ENCODE measurements around the gene UST.
A peak's percentile ranks its signal among the peaks of the same experiment; 100 is the strongest.

Gene UST

DNA sequence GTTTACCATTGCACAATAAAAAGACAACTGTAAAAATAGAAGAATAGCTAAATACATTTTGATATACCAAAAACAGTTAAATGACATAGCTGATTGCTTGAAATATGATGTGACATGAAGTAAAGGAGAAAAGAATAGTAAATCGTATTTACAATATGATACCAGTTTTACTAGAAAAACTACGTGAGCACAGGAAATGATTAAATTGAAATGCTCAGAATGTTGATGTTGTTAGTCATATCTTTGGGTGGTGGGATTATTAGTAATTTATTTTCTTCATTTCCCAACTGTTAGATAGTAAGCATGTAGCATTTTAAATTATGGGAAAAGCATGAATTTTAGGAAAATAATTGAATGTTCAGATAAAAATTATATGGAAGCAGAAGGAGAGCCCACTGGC is 302.4 kb downstream of the UST start:
- H2BK5ac ChIP-seq (ENCODE audit: low read depth, low read length, poor library complexity, severe bottlenecking): no peak overlapping the region
- DNase-seq: no peak
- no peak overlapping the region for H3K18ac ChIP-seq (ENCODE audit: low read depth in 1 of 2, low read length in 2 of 2)
- WGBS: no CpG with 5 or more reads among the region's 2 CpGs
- H3K23ac ChIP-seq (ENCODE audit: low read length in 2 of 2): no peak overlapping the region
- H2BK12ac ChIP-seq (ENCODE audit: low read length in 2 of 2): no peak overlapping the region
- H3K9me3 ChIP-seq (ENCODE audit: control insufficient read depth, low read length): no peaks in the 10 kb centered on the region
- no peak overlapping the region for H2BK120ac ChIP-seq (ENCODE audit: low read depth, low read length)
- H3K4me1 ChIP-seq (ENCODE audit: control insufficient read depth, insufficient read depth, low read depth, low read length): peaks cover 5% of the 10 kb centered on the region
- H3K36me3 ChIP-seq (ENCODE audit: control insufficient read depth in 1 of 2, insufficient read depth in 2 of 2, low read depth in 1 of 2, low read length in 2 of 2): peaks cover 0 to 5% of the 10 kb centered on the region in 2 experiments
- no peak overlapping the region for H3K4me2 ChIP-seq (ENCODE audit: low read length, poor library complexity, severe bottlenecking)
- H4K91ac ChIP-seq (ENCODE audit: low read length): no peak overlapping the region
- H2AK5ac ChIP-seq (ENCODE audit: low read length, severe bottlenecking): no peak overlapping the region
- H3K79me1 ChIP-seq (replicated peaks; ENCODE audit: low read length, poor library complexity, severe bottlenecking): peaks cover 2% of the 10 kb centered on the region
- no peak overlapping the region for H3K4ac ChIP-seq (ENCODE audit: low read depth in 1 of 2, low read length in 2 of 2)
- no peak overlapping the region for H3K4me3 ChIP-seq (ENCODE audit: insufficient read depth in 1 of 2, low read depth in 1 of 2, low read length in 2 of 2)
- H3K9ac ChIP-seq (ENCODE audit: low read length): no peak overlapping the region
- H3K27me3 ChIP-seq (ENCODE audit: control insufficient read depth in 1 of 2, insufficient read depth in 1 of 2, low read length in 2 of 2): no peaks in the 10 kb centered on the region
- no peak overlapping the region for H2AFZ ChIP-seq (ENCODE audit: low read depth, low read length)
- H2BK15ac ChIP-seq (ENCODE audit: low read depth, poor library complexity, severe bottlenecking): no peak overlapping the region
- peak overlapping the region; percentile 49 for H3K27ac ChIP-seq (ENCODE audit: low read length, poor library complexity, severe bottlenecking)
- no peak overlapping the region for H3K14ac ChIP-seq (ENCODE audit: low read length in 2 of 2)
- H4K8ac ChIP-seq (ENCODE audit: low read length): no peak overlapping the region

DNA sequence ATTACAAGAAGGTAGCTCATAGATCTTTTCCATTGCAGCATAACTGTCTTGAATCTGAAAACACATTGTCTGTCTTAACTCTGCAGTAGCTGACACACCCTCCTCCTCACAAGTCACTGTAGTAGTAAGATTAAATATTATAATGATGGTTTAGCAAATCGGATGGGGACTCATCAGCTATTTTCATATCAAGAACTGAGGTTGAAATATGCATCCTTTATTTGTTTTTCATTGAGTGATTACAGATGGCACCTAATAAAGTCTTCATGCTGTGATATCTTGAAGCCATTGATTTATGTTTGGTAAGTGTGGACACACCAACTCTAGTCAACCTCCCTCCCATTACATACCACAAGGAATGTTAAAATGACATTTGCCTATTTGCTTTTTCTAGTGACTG is 303.3 kb downstream of the UST start:
- H3K79me1 ChIP-seq (replicated peaks; ENCODE audit: low read length, poor library complexity, severe bottlenecking): peaks cover 2% of the 10 kb centered on the region
- H3K4me3 ChIP-seq (ENCODE audit: insufficient read depth in 1 of 2, low read depth in 1 of 2, low read length in 2 of 2): no peak overlapping the region
- H3K4ac ChIP-seq (ENCODE audit: low read depth in 1 of 2, low read length in 2 of 2): no peak overlapping the region
- DNase-seq: no peak
- no peak overlapping the region for H4K91ac ChIP-seq (ENCODE audit: low read length)
- H2AFZ ChIP-seq (ENCODE audit: low read depth, low read length): no peak overlapping the region
- H3K9me3 ChIP-seq (ENCODE audit: control insufficient read depth, low read length): no peaks in the 10 kb centered on the region
- no peak overlapping the region for H2BK12ac ChIP-seq (ENCODE audit: low read length in 2 of 2)
- H3K18ac ChIP-seq (ENCODE audit: low read depth in 1 of 2, low read length in 2 of 2): no peak overlapping the region
- peaks cover 0 to 5% of the 10 kb centered on the region in 2 experiments for H3K36me3 ChIP-seq (ENCODE audit: control insufficient read depth in 1 of 2, insufficient read depth in 2 of 2, low read depth in 1 of 2, low read length in 2 of 2)
- no peaks in the 10 kb centered on the region for H3K27me3 ChIP-seq (ENCODE audit: control insufficient read depth in 1 of 2, insufficient read depth in 1 of 2, low read length in 2 of 2)
- H2AK5ac ChIP-seq (ENCODE audit: low read length, severe bottlenecking): no peak overlapping the region
- H2BK120ac ChIP-seq (ENCODE audit: low read depth, low read length): no peak overlapping the region
- H3K4me2 ChIP-seq (ENCODE audit: low read length, poor library complexity, severe bottlenecking): no peak overlapping the region
- H4K8ac ChIP-seq (ENCODE audit: low read length): no peak overlapping the region
- WGBS: no CpG with 5 or more reads among the region's 1 CpG
- no peak overlapping the region for H3K9ac ChIP-seq (ENCODE audit: low read length)
- peaks cover 5% of the 10 kb centered on the region for H3K4me1 ChIP-seq (ENCODE audit: control insufficient read depth, insufficient read depth, low read depth, low read length)
- no peak overlapping the region for H3K14ac ChIP-seq (ENCODE audit: low read length in 2 of 2)
- H2BK5ac ChIP-seq (ENCODE audit: low read depth, low read length, poor library complexity, severe bottlenecking): no peak overlapping the region
- no peak overlapping the region for H3K23ac ChIP-seq (ENCODE audit: low read length in 2 of 2)
- no peak overlapping the region for H3K27ac ChIP-seq (ENCODE audit: low read length, poor library complexity, severe bottlenecking)
- H2BK15ac ChIP-seq (ENCODE audit: low read depth, poor library complexity, severe bottlenecking): no peak overlapping the region

DNA sequence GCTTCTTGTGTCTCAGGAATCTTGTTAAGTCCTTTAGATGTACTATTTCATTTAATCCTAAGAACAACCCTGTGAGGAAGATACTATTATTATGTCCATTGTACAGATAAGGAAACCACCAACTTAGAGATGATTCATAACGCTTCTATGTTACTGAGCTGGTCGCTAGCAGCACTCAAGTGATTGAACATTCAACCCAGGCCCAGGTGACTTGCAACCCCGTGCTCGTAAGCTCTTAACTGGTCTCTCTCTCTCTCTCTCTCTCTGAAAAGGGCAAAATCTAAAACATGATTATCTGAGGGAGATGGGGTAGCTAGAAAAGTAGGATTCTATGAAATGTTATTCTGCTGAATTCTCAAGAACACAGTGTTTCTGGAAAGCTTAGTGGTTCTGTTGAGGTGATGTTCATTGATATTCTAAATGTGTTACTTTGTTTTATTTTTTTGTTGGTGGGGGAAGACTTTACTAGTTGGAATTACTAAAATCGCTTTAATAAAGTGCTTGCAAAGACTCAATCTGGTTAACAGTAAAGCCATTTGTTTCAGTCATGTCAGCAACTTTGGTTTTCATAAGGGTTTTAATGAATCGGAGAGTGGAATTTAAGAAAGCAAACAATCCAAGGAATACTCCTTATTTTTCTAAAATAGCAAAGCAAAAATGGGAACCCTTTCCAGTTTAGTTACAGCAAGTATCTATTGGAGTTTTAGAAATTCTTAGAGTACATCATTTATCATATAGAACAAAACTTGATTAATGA is 305.7 kb downstream of the UST start:
- Histone ChIP-seq H3K9ac (ENCODE audit: low read length) (no peak overlapping the region), H4K91ac (ENCODE audit: low read length) (no peak overlapping the region), H2BK15ac (ENCODE audit: low read depth, poor library complexity, severe bottlenecking) (no peak overlapping the region), H3K27ac (ENCODE audit: low read length, poor library complexity, severe bottlenecking) (no peak overlapping the region), H3K79me1 (replicated peaks; ENCODE audit: low read length, poor library complexity, severe bottlenecking) (peaks cover 2% of the 10 kb centered on the region), H3K4me2 (ENCODE audit: low read length, poor library complexity, severe bottlenecking) (no peak overlapping the region), H3K36me3 (ENCODE audit: control insufficient read depth in 1 of 2, insufficient read depth in 2 of 2, low read depth in 1 of 2, low read length in 2 of 2) (peaks cover 0 to 5% of the 10 kb centered on the region in 2 experiments), H2AFZ (ENCODE audit: low read depth, low read length) (no peak overlapping the region), H2BK12ac (ENCODE audit: low read length in 2 of 2) (no peak overlapping the region), H3K9me3 (ENCODE audit: control insufficient read depth, low read length) (no peaks in the 10 kb centered on the region), H3K14ac (ENCODE audit: low read length in 2 of 2) (no peak overlapping the region), H2BK5ac (ENCODE audit: low read depth, low read length, poor library complexity, severe bottlenecking) (no peak overlapping the region), H3K23ac (ENCODE audit: low read length in 2 of 2) (no peak overlapping the region), H2BK120ac (ENCODE audit: low read depth, low read length) (no peak overlapping the region), H2AK5ac (ENCODE audit: low read length, severe bottlenecking) (no peak overlapping the region), H3K18ac (ENCODE audit: low read depth in 1 of 2, low read length in 2 of 2) (no peak overlapping the region), H3K4me3 (ENCODE audit: insufficient read depth in 1 of 2, low read depth in 1 of 2, low read length in 2 of 2) (no peak overlapping the region), H3K27me3 (ENCODE audit: control insufficient read depth in 1 of 2, insufficient read depth in 1 of 2, low read length in 2 of 2) (no peaks in the 10 kb centered on the region), H3K4me1 (ENCODE audit: control insufficient read depth, insufficient read depth, low read depth, low read length) (peaks cover 5% of the 10 kb centered on the region), H3K4ac (ENCODE audit: low read depth in 1 of 2, low read length in 2 of 2) (no peak overlapping the region), H4K8ac (ENCODE audit: low read length) (no peak overlapping the region)
- 89% methylated on average over 5 of the region's 6 CpGs for WGBS
- no peak for DNase-seq

DNA sequence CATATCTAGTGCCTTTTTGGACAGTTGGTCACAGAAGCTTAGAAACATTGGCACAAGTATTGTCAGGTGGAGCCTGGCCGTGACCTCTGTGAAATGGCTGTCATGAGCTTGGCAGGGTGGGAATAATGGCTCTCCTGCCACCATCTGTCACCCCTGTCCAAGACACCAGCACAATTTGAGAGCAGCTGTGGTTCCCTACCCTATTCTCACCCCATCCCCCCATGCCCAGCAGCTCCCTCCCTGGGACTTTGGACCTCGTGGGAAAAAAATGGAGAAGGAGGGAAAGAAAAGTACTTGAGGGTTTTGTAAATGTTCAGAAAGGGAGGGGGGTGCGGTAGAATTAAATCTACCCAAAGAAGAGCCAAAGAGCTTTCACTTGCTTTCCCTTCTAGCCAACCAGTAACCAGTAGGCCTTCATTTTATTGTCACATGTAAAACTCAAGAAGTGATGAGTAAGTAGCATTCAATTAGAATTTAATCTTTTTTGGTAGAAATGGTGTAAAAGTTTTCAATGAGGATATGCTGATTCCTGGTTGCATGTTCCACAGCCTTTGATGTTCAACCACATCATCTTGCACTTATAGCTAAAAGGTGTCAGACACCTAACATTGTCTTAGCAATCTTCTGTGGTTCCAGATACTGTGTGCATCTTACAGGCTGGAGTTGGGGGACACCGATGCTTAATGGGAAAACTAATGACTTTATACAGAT is 307.2 kb downstream of the UST start:
- DNase-seq: no peak
- H3K14ac ChIP-seq (ENCODE audit: low read length in 2 of 2): no peak overlapping the region
- no peak overlapping the region for H2BK120ac ChIP-seq (ENCODE audit: low read depth, low read length)
- no peak overlapping the region for H2AFZ ChIP-seq (ENCODE audit: low read depth, low read length)
- H3K4me3 ChIP-seq (ENCODE audit: insufficient read depth in 1 of 2, low read depth in 1 of 2, low read length in 2 of 2): no peak overlapping the region
- H4K8ac ChIP-seq (ENCODE audit: low read length): no peak overlapping the region
- peaks cover 0 to 5% of the 10 kb centered on the region in 2 experiments for H3K36me3 ChIP-seq (ENCODE audit: control insufficient read depth in 1 of 2, insufficient read depth in 2 of 2, low read depth in 1 of 2, low read length in 2 of 2)
- H3K27ac ChIP-seq (ENCODE audit: low read length, poor library complexity, severe bottlenecking): peak overlapping the region; percentile 70
- H3K27me3 ChIP-seq (ENCODE audit: control insufficient read depth in 1 of 2, insufficient read depth in 1 of 2, low read length in 2 of 2): no peaks in the 10 kb centered on the region
- H3K4ac ChIP-seq (ENCODE audit: low read depth in 1 of 2, low read length in 2 of 2): no peak overlapping the region
- no peaks in the 10 kb centered on the region for H3K9me3 ChIP-seq (ENCODE audit: control insufficient read depth, low read length)
- H3K4me2 ChIP-seq (ENCODE audit: low read length, poor library complexity, severe bottlenecking): no peak overlapping the region
- no peak overlapping the region for H2BK5ac ChIP-seq (ENCODE audit: low read depth, low read length, poor library complexity, severe bottlenecking)
- peaks cover 2% of the 10 kb centered on the region for H3K79me1 ChIP-seq (replicated peaks; ENCODE audit: low read length, poor library complexity, severe bottlenecking)
- H3K18ac ChIP-seq (ENCODE audit: low read depth in 1 of 2, low read length in 2 of 2): peak overlapping the region in 1 of 2 experiments; percentile 2
- H2AK5ac ChIP-seq (ENCODE audit: low read length, severe bottlenecking): peak overlapping the region; percentile 99
- no peak overlapping the region for H3K23ac ChIP-seq (ENCODE audit: low read length in 2 of 2)
- H2BK12ac ChIP-seq (ENCODE audit: low read length in 2 of 2): no peak overlapping the region
- no peak overlapping the region for H2BK15ac ChIP-seq (ENCODE audit: low read depth, poor library complexity, severe bottlenecking)
- H4K91ac ChIP-seq (ENCODE audit: low read length): no peak overlapping the region
- 84% methylated on average over 2 of the region's 4 CpGs for WGBS
- H3K9ac ChIP-seq (ENCODE audit: low read length): no peak overlapping the region
- peaks cover 7% of the 10 kb centered on the region for H3K4me1 ChIP-seq (ENCODE audit: control insufficient read depth, insufficient read depth, low read depth, low read length)

Measured in mesenchymal stem cell (in vitro differentiated cells and primary cell).